NCI-H1417 (cell line): Measurements from ENCODE around the gene SMNDC1.
"Not testable (repeated sequence)": the region's sequence is repeated elsewhere in the genome, so short reads cannot be mapped to it uniquely, and the experiment has no call there.

Experiments used
- DNase-seq, 3 experiments: peaks; one replicate each; lab custom pipeline; 2025; lab: John Stamatoyannopoulos, UW

SMNDC1 gene

GRCh38 chr10:110279407-110279986 is 25.2 kb downstream of the SMNDC1 start:
- peak; percentile 12 to 64 (median 28) for DNase-seq

GRCh38 chr10:110278562-110279406 is 25.9 kb downstream of the SMNDC1 start:
- no peak for DNase-seq

GRCh38 chr10:110277591-110277990 is 27.1 kb downstream of the SMNDC1 start:
- no peak for DNase-seq

- DNase-seq: no peak
These were observed 28.1 kb downstream of the SMNDC1 start for GRCh38 chr10:110276603-110277002.

- DNase-seq: no peak
These were observed 29.5 kb downstream of the SMNDC1 start for GRCh38 chr10:110275128-110275729.

GRCh38 chr10:110274647-110275046 is 30.1 kb downstream of the SMNDC1 start:
- DNase-seq: no peak

GRCh38 chr10:110274072-110274627 is 30.6 kb downstream of the SMNDC1 start:
- DNase-seq: peak in 1 of 3 experiments; percentile 12

- DNase-seq: peak in 1 of 3 experiments; percentile 32
These were observed 31.2 kb downstream of the SMNDC1 start for GRCh38 chr10:110273474-110273873.

- not testable (repeated sequence) for DNase-seq
These were observed 31.7 kb downstream of the SMNDC1 start for GRCh38 chr10:110272995-110273394.

- DNase-seq: no peak
These were observed 35.1 kb downstream of the SMNDC1 start for GRCh38 chr10:110269374-110270318.

- DNase-seq: no peak
These were observed 35.7 kb downstream of the SMNDC1 start for GRCh38 chr10:110268971-110269370.

- no peak for DNase-seq
These were observed 36.3 kb downstream of the SMNDC1 start for GRCh38 chr10:110268442-110268841.

- no peak for DNase-seq
These were observed 37.4 kb downstream of the SMNDC1 start for GRCh38 chr10:110267276-110267675.

GRCh38 chr10:110265573-110266193 is 39.0 kb downstream of the SMNDC1 start:
- DNase-seq: peak in 1 of 3 experiments; percentile 53

GRCh38 chr10:110263164-110263563 is 41.6 kb downstream of the SMNDC1 start:
- DNase-seq: no peak

- peak in 1 of 3 experiments; percentile 22 for DNase-seq
These were observed 43.8 kb downstream of the SMNDC1 start for GRCh38 chr10:110260746-110261477.

- no peak for DNase-seq
These were observed 45.4 kb downstream of the SMNDC1 start for GRCh38 chr10:110259317-110259716.

GRCh38 chr10:110258542-110258941 is 46.2 kb downstream of the SMNDC1 start:
- DNase-seq: no peak

- no peak for DNase-seq
These were observed 50.3 kb downstream of the SMNDC1 start for GRCh38 chr10:110254467-110254866.

- no peak for DNase-seq
These were observed 52.6 kb downstream of the SMNDC1 start for GRCh38 chr10:110252151-110252550.
